ENCODE results near the gene NTMT2. TPM values are rescaled to one million over a fixed set of nuclear protein-coding genes. Genes with fewer than 3 reads are reported as not detected.
"Not testable (repeated sequence)": the region's sequence is repeated elsewhere in the genome, so short reads cannot be mapped to it uniquely, and the experiment has no call there.

NTMT2 gene
- total and polyA plus RNA-seq, 4 donors, result not detected

GRCh38 chr1:170166518-170167180 lies 20.9 kb downstream of the NTMT2 start:
- ATAC-seq (ENCODE audit: insufficient read depth, low FRiP score) (no peak), DNase-seq (peak in 1 of 3 donors; percentile 18)
- H3K4me3 ChIP-seq, result no peak overlapping the region
- no peak for TF ChIP-seq CTCF (IDR thresholded peaks at IDR 0.05; ENCODE audit: control extremely low read depth, extremely low read depth)
- peaks cover 0 to 6% (median 1%) of the 10 kb centered on the region in 4 donors for H3K9me3 ChIP-seq (ENCODE audit: control insufficient read depth in 4 of 4, insufficient read depth in 3 of 4, low read length in 3 of 4)
- WGBS, 2 donors, result 70 to 82% methylated on average over 7 of the region's 7 CpGs
- H3K27me3 ChIP-seq (ENCODE audit: control insufficient read depth in 3 of 3, insufficient read depth in 3 of 3, low read length in 2 of 3), result no peaks in the 10 kb centered on the region
- H3K9ac ChIP-seq (ENCODE audit: insufficient read depth in 1 of 2, low read length in 2 of 2), result no peak overlapping the region
- peaks cover 0 to 3% (median 0%) of the 10 kb centered on the region in 5 donors for H3K4me1 ChIP-seq (ENCODE audit: control insufficient read depth in 5 of 5, insufficient read depth in 5 of 5, low read length in 5 of 5)
- H3K27ac ChIP-seq (ENCODE audit: low read depth in 1 of 2, low read length in 1 of 2), result no peak overlapping the region
- no peaks in the 10 kb centered on the region for H3K36me3 ChIP-seq (ENCODE audit: control insufficient read depth in 4 of 4, insufficient read depth in 4 of 4, low read length in 4 of 4)

GRCh38 chr1:170168265-170168664 lies 22.5 kb downstream of the NTMT2 start:
- DNase-seq, result peak in 2 of 3 donors; percentile 15 to 43
- no peak overlapping the region for H3K4me3 ChIP-seq
- H3K9me3 ChIP-seq (ENCODE audit: control insufficient read depth in 4 of 4, insufficient read depth in 3 of 4, low read length in 3 of 4), result peaks cover 0 to 6% (median 1%) of the 10 kb centered on the region in 4 donors
- H3K4me1 ChIP-seq (ENCODE audit: control insufficient read depth in 5 of 5, insufficient read depth in 5 of 5, low read length in 5 of 5), result peaks cover 0 to 3% (median 0%) of the 10 kb centered on the region in 5 donors
- TF ChIP-seq CTCF (IDR thresholded peaks at IDR 0.05; ENCODE audit: control extremely low read depth, extremely low read depth), result no peak
- WGBS, 2 donors, result 49 to 60% methylated on average over 1 of the region's 1 CpG
- H3K27me3 ChIP-seq (ENCODE audit: control insufficient read depth in 3 of 3, insufficient read depth in 3 of 3, low read length in 2 of 3), result no peaks in the 10 kb centered on the region
- no peak overlapping the region for H3K27ac ChIP-seq (ENCODE audit: low read depth in 1 of 2, low read length in 1 of 2)
- H3K9ac ChIP-seq (ENCODE audit: insufficient read depth in 1 of 2, low read length in 2 of 2), result no peak overlapping the region
- ATAC-seq (ENCODE audit: insufficient read depth, low FRiP score), result no peak
- H3K36me3 ChIP-seq (ENCODE audit: control insufficient read depth in 4 of 4, insufficient read depth in 4 of 4, low read length in 4 of 4), result no peaks in the 10 kb centered on the region

GRCh38 chr1:170170513-170170912 lies 24.8 kb downstream of the NTMT2 start:
- H3K4me1 ChIP-seq (ENCODE audit: control insufficient read depth in 5 of 5, insufficient read depth in 5 of 5, low read length in 5 of 5); DNase-seq; H3K9me3 ChIP-seq (ENCODE audit: control insufficient read depth in 4 of 4, insufficient read depth in 3 of 4, low read length in 3 of 4); H3K9ac ChIP-seq (ENCODE audit: insufficient read depth in 1 of 2, low read length in 2 of 2); H3K27me3 ChIP-seq (ENCODE audit: control insufficient read depth in 3 of 3, insufficient read depth in 3 of 3, low read length in 2 of 3); ATAC-seq (ENCODE audit: insufficient read depth, low FRiP score); H3K36me3 ChIP-seq (ENCODE audit: control insufficient read depth in 4 of 4, insufficient read depth in 4 of 4, low read length in 4 of 4); H3K27ac ChIP-seq (ENCODE audit: low read depth in 1 of 2, low read length in 1 of 2); H3K4me3 ChIP-seq: not testable (repeated sequence)
- 88 to 89% methylated on average over 4 of the region's 4 CpGs for WGBS, 2 donors

- no peak overlapping the region for H3K27ac ChIP-seq (ENCODE audit: low read depth in 1 of 2, low read length in 1 of 2)
- no peaks in the 10 kb centered on the region for H3K36me3 ChIP-seq (ENCODE audit: control insufficient read depth in 4 of 4, insufficient read depth in 4 of 4, low read length in 4 of 4)
- no peaks in the 10 kb centered on the region for H3K4me1 ChIP-seq (ENCODE audit: control insufficient read depth in 5 of 5, insufficient read depth in 5 of 5, low read length in 5 of 5)
- no peaks in the 10 kb centered on the region for H3K27me3 ChIP-seq (ENCODE audit: control insufficient read depth in 3 of 3, insufficient read depth in 3 of 3, low read length in 2 of 3)
- peaks cover 0 to 6% (median 0%) of the 10 kb centered on the region in 4 donors for H3K9me3 ChIP-seq (ENCODE audit: control insufficient read depth in 4 of 4, insufficient read depth in 3 of 4, low read length in 3 of 4)
- WGBS, 2 donors, result 69 to 74% methylated on average over 6 to 7 of the region's 7 CpGs
- no peak overlapping the region for H3K4me3 ChIP-seq
- DNase-seq (no peak), ATAC-seq (ENCODE audit: insufficient read depth, low FRiP score) (no peak)
- no peak for TF ChIP-seq CTCF (IDR thresholded peaks at IDR 0.05; ENCODE audit: control extremely low read depth, extremely low read depth)
- H3K9ac ChIP-seq (ENCODE audit: insufficient read depth in 1 of 2, low read length in 2 of 2), result no peak overlapping the region
Measured at GRCh38 chr1:170174395-170174794, 28.6 kb downstream of the NTMT2 start.

All from lung (tissue), 12 donors.